ENCODE measurements around the gene DDN.
A peak's percentile ranks its signal among the peaks of the same experiment; 100 is the strongest.

DNA sequence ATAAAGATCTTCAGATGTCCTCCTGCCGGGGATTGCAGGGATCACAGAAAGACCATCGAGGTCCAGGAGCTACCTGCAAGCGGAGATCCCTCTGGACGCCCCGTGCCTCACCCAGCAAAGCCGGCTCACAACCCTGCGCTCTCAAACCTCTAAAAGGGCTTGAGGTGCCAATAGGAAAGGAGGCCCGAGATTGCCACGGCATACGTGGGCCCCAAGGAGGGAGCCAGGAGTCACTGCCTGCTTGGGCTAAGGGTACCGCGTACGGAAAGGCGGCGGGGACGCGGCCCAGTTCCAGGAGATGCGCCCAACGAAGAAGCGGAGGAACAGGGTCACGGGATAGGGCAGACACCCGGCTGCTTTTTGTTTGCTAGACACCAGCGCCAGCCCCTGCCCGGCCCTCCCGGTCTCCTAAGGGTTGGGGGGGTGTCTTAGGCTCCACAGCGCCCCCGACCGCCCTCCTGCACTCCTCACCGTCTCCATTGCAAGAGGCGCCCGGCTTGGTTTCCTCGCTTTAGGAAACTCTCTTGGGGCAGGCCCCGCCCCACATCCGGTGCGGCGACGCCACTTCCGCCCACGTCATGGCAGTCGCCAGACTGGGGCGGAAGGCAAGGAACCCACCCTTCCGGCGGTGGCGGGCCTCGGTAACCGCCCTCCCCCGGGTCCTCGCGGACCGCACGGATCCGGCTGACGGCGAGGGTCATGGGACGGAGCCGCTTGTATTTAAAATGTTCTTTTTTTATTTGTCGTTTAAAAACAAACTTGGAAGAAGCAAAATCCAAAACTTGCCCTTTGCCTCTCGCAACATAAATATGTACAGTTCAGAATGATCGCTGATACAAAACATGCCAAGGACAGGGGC lies 19.3 kb upstream of the DDN start, which contains the start of gene PRKAG1:
- TF ChIP-seq, protein P1, sequence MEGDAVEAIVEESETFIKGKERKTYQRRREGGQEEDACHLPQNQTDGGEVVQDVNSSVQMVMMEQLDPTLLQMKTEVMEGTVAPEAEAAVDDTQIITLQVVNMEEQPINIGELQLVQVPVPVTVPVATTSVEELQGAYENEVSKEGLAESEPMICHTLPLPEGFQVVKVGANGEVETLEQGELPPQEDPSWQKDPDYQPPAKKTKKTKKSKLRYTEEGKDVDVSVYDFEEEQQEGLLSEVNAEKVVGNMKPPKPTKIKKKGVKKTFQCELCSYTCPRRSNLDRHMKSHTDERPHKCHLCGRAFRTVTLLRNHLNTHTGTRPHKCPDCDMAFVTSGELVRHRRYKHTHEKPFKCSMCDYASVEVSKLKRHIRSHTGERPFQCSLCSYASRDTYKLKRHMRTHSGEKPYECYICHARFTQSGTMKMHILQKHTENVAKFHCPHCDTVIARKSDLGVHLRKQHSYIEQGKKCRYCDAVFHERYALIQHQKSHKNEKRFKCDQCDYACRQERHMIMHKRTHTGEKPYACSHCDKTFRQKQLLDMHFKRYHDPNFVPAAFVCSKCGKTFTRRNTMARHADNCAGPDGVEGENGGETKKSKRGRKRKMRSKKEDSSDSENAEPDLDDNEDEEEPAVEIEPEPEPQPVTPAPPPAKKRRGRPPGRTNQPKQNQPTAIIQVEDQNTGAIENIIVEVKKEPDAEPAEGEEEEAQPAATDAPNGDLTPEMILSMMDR (IDR thresholded peaks at IDR 0.05) = peak; percentile 34 to 49 (median 41)
- TF ChIP-seq EP300 (IDR thresholded peaks at IDR 0.05) = no peak
